ENCODE data around the gene SELPLG.
A peak's percentile ranks its signal among the peaks of the same experiment; 100 is the strongest.

The SELPLG gene

GRCh38 chr12:108606492-108606891 lies 27.2 kb downstream of the SELPLG start:
- TF ChIP-seq POLR2AphosphoS5 (IDR thresholded peaks at IDR 0.05; ENCODE audit: low read depth, low read length) = no peak
- no peak for TF ChIP-seq POLR2A (IDR thresholded peaks at IDR 0.05; ENCODE audit: low read depth, low read length)
- TF ChIP-seq PAX5 (IDR thresholded peaks at IDR 0.05; ENCODE audit: insufficient read depth, low read length, severe bottlenecking) = no peak
- TF ChIP-seq SPI1 (IDR thresholded peaks at IDR 0.05; ENCODE audit: low read depth, low read length) = no peak
- no peak for TF ChIP-seq POU2F2 (IDR thresholded peaks at IDR 0.05; ENCODE audit: low read depth, low read length)
- no peak for TF ChIP-seq TAF1 (IDR thresholded peaks at IDR 0.05; ENCODE audit: low read depth, low read length)
- DNase-seq (ENCODE audit: insufficient read length, low spot score) (no peak), FAIRE-seq (no peak)

- no peak for TF ChIP-seq POLR2A (IDR thresholded peaks at IDR 0.05; ENCODE audit: low read depth, low read length)
- TF ChIP-seq POLR2AphosphoS5 (IDR thresholded peaks at IDR 0.05; ENCODE audit: low read depth, low read length) = no peak
- no peak for TF ChIP-seq PAX5 (IDR thresholded peaks at IDR 0.05; ENCODE audit: insufficient read depth, low read length, severe bottlenecking)
- TF ChIP-seq SPI1 (IDR thresholded peaks at IDR 0.05; ENCODE audit: low read depth, low read length) = no peak
- no peak for TF ChIP-seq POU2F2 (IDR thresholded peaks at IDR 0.05; ENCODE audit: low read depth, low read length)
- no peak for TF ChIP-seq TAF1 (IDR thresholded peaks at IDR 0.05; ENCODE audit: low read depth, low read length)
- DNase-seq (ENCODE audit: insufficient read length, low spot score) (no peak), FAIRE-seq (peak; percentile 69)
These were observed 27.8 kb downstream of the SELPLG start for GRCh38 chr12:108605690-108606406.

GRCh38 chr12:108605000-108605689 lies 28.5 kb downstream of the SELPLG start:
- TF ChIP-seq TAF1 (IDR thresholded peaks at IDR 0.05; ENCODE audit: low read depth, low read length) = no peak
- no peak for TF ChIP-seq PAX5 (IDR thresholded peaks at IDR 0.05; ENCODE audit: insufficient read depth, low read length, severe bottlenecking)
- TF ChIP-seq POLR2A (IDR thresholded peaks at IDR 0.05; ENCODE audit: low read depth, low read length) = no peak
- TF ChIP-seq POU2F2 (IDR thresholded peaks at IDR 0.05; ENCODE audit: low read depth, low read length) = no peak
- no peak for TF ChIP-seq POLR2AphosphoS5 (IDR thresholded peaks at IDR 0.05; ENCODE audit: low read depth, low read length)
- TF ChIP-seq SPI1 (IDR thresholded peaks at IDR 0.05; ENCODE audit: low read depth, low read length) = no peak
- DNase-seq (ENCODE audit: insufficient read length, low spot score) (no peak), FAIRE-seq (no peak)

GRCh38 chr12:108604208-108604941 lies 29.3 kb downstream of the SELPLG start:
- no peak for TF ChIP-seq PAX5 (IDR thresholded peaks at IDR 0.05; ENCODE audit: insufficient read depth, low read length, severe bottlenecking)
- no peak for TF ChIP-seq SPI1 (IDR thresholded peaks at IDR 0.05; ENCODE audit: low read depth, low read length)
- TF ChIP-seq POU2F2 (IDR thresholded peaks at IDR 0.05; ENCODE audit: low read depth, low read length) = no peak
- no peak for TF ChIP-seq TAF1 (IDR thresholded peaks at IDR 0.05; ENCODE audit: low read depth, low read length)
- no peak for TF ChIP-seq POLR2A (IDR thresholded peaks at IDR 0.05; ENCODE audit: low read depth, low read length)
- TF ChIP-seq POLR2AphosphoS5 (IDR thresholded peaks at IDR 0.05; ENCODE audit: low read depth, low read length) = no peak
- DNase-seq (ENCODE audit: insufficient read length, low spot score) (no peak), FAIRE-seq (no peak)

GRCh38 chr12:108603743-108604142 lies 30.0 kb downstream of the SELPLG start:
- no peak for FAIRE-seq
- TF ChIP-seq POU2F2 (IDR thresholded peaks at IDR 0.05; ENCODE audit: low read depth, low read length) = no peak
- no peak for DNase-seq (ENCODE audit: insufficient read length, low spot score)

GRCh38 chr12:108602976-108603704 lies 30.6 kb downstream of the SELPLG start:
- DNase-seq (ENCODE audit: insufficient read length, low spot score) (no peak), FAIRE-seq (no peak)
- TF ChIP-seq POU2F2 (IDR thresholded peaks at IDR 0.05; ENCODE audit: low read depth, low read length) (no peak), POLR2A (IDR thresholded peaks at IDR 0.05; ENCODE audit: low read depth, low read length) (no peak), SPI1 (IDR thresholded peaks at IDR 0.05; ENCODE audit: low read depth, low read length) (no peak), TAF1 (IDR thresholded peaks at IDR 0.05; ENCODE audit: low read depth, low read length) (no peak), POLR2AphosphoS5 (IDR thresholded peaks at IDR 0.05; ENCODE audit: low read depth, low read length) (no peak)

- no peak for DNase-seq (ENCODE audit: insufficient read length, low spot score)
- FAIRE-seq = no peak
- TF ChIP-seq POU2F2 (IDR thresholded peaks at IDR 0.05; ENCODE audit: low read depth, low read length) (no peak), POLR2AphosphoS5 (IDR thresholded peaks at IDR 0.05; ENCODE audit: low read depth, low read length) (no peak), TAF1 (IDR thresholded peaks at IDR 0.05; ENCODE audit: low read depth, low read length) (no peak), PAX5 (IDR thresholded peaks at IDR 0.05; ENCODE audit: insufficient read depth, low read length, severe bottlenecking) (no peak), POLR2A (IDR thresholded peaks at IDR 0.05; ENCODE audit: low read depth, low read length) (no peak), SPI1 (IDR thresholded peaks at IDR 0.05; ENCODE audit: low read depth, low read length) (no peak)
These were observed 31.4 kb downstream of the SELPLG start for GRCh38 chr12:108602209-108602705.

- TF ChIP-seq POU2F2 (IDR thresholded peaks at IDR 0.05; ENCODE audit: low read depth, low read length) (no peak), TAF1 (IDR thresholded peaks at IDR 0.05; ENCODE audit: low read depth, low read length) (no peak), PAX5 (IDR thresholded peaks at IDR 0.05; ENCODE audit: insufficient read depth, low read length, severe bottlenecking) (no peak), POLR2A (IDR thresholded peaks at IDR 0.05; ENCODE audit: low read depth, low read length) (no peak), POLR2AphosphoS5 (IDR thresholded peaks at IDR 0.05; ENCODE audit: low read depth, low read length) (no peak), SPI1 (IDR thresholded peaks at IDR 0.05; ENCODE audit: low read depth, low read length) (no peak)
- no peak for DNase-seq (ENCODE audit: insufficient read length, low spot score)
- FAIRE-seq = no peak
These were observed 33.0 kb downstream of the SELPLG start for GRCh38 chr12:108600702-108601007.

All from GM12891 (cell line).